Skeletal muscle satellite cell (primary cell): ENCODE data around the gene GTF2I.
"Not testable (repeated sequence)": the region's sequence is repeated elsewhere in the genome, so short reads cannot be mapped to it uniquely, and the experiment has no call there.

Experiments
- H3K27me3 ChIP-seq: 2 replicates; pipeline ENCODE4 v1.7.0; 2013; ENCODE audit warnings: low read length; ENCODE audit not compliant: control insufficient read depth, insufficient read depth
- H3K36me3 ChIP-seq: 2 replicates; pipeline ENCODE4 v1.7.0; 2013; ENCODE audit warnings: mild to moderate bottlenecking, control low read depth, low read length; ENCODE audit not compliant: insufficient read depth
- H3K4me1 ChIP-seq: 2 replicates; pipeline ENCODE4 v1.7.0; 2013; ENCODE audit warnings: low read length; ENCODE audit not compliant: control insufficient read depth, insufficient read depth
- H3K4me2 ChIP-seq: 2 replicates; pipeline ENCODE4 v1.7.0; 2013; ENCODE audit warnings: mild to moderate bottlenecking, low read length
- H3K4me3 ChIP-seq: 2 replicates; pipeline ENCODE4 v1.7.0; 2013; ENCODE audit warnings: low read length
- H3K9ac ChIP-seq: 2 replicates; pipeline ENCODE4 v1.7.0; 2013; ENCODE audit warnings: mild to moderate bottlenecking, low read depth, low read length, moderate library complexity
- H3K9me3 ChIP-seq: replicated peaks from 2 replicates; pipeline ENCODE4 v1.7.0; 2013; ENCODE audit warnings: mild to moderate bottlenecking, control low read depth, low read length

The GTF2I gene

GRCh38 chr7:74798644-74799043 lies 141.1 kb downstream of the GTF2I start:
- H3K9ac ChIP-seq, H3K36me3 ChIP-seq, H3K27me3 ChIP-seq, H3K9me3 ChIP-seq, H3K4me1 ChIP-seq, H3K4me2 ChIP-seq, H3K4me3 ChIP-seq: not testable (repeated sequence)
